A673 (cell line): ENCODE results near the gene KMO.

Experiments
- CTCF ChIP-seq: fragments of 300-800, 200-600 bp; sonication (generic); conservative IDR thresholded peaks from 2 replicates; pipeline ENCODE4 v1.5.1; 2017; ENCODE audit warnings: low read depth, mild to moderate bottlenecking, antibody characterized with exemption, low read length, moderate library complexity, mixed read lengths
- EZH2 ChIP-seq: fragments of 200-600 bp; sonication (generic); IDR thresholded peaks from 2 replicates; pipeline ENCODE4 v1.6.1; 2017; ENCODE audit warnings: borderline replicate concordance, low read depth, mild to moderate bottlenecking, mixed read lengths, antibody characterized with exemption, low read length; ENCODE audit not compliant: poor library complexity, severe bottlenecking

DNA sequence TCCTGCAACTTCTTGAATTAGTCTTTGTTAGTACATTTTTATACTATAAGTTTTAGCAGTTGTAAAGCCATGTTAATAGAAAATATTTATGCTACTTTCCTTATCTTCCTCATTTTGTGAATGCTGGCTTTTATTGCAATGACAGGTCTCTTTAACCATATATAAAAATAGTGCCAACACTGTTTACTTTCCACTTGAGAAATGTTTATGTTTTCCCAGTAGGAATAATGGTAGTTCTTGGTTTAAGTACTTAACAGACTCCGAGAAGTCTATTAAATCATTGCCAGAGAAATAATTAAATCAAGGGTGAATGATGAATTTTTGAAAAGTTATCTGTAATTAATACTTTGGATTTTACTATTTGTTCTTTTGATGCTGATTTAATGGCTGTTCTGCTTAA is 98.3 kb downstream of the KMO start:
- TF ChIP-seq EZH2 (no peak), CTCF (no peak)
